ENCODE data around the gene STARD3. TPM values are rescaled to one million over a fixed set of nuclear protein-coding genes. Genes with fewer than 3 reads are reported as not detected.

Gene STARD3
- total and polyA plus RNA-seq, 4 donors: 27.4 to 79.7 (median 64.8) TPM

- Histone ChIP-seq H3K4me3 (no peak overlapping the region), H3K4me1 (ENCODE audit: control insufficient read depth in 5 of 5, insufficient read depth in 5 of 5, low read length in 5 of 5) (peaks cover 0 to 20% (median 4%) of the 10 kb centered on the region in 5 donors), H3K9ac (ENCODE audit: insufficient read depth in 1 of 2, low read length in 2 of 2) (no peak overlapping the region), H3K27me3 (ENCODE audit: control insufficient read depth in 3 of 3, insufficient read depth in 3 of 3, low read length in 2 of 3) (peaks cover 24 to 85% (median 78%) of the 10 kb centered on the region in 3 donors), H3K9me3 (ENCODE audit: control insufficient read depth in 4 of 4, insufficient read depth in 3 of 4, low read length in 3 of 4) (peaks cover 0 to 2% (median 0%) of the 10 kb centered on the region in 4 donors), H3K36me3 (ENCODE audit: control insufficient read depth in 4 of 4, insufficient read depth in 4 of 4, low read length in 4 of 4) (no peaks in the 10 kb centered on the region), H3K27ac (ENCODE audit: low read depth in 1 of 2, low read length in 1 of 2) (no peak overlapping the region)
- ATAC-seq (ENCODE audit: insufficient read depth, low FRiP score): no peak
- DNase-seq: peak in 1 of 3 donors; percentile 22
- no peak for TF ChIP-seq CTCF (IDR thresholded peaks at IDR 0.05; ENCODE audit: control extremely low read depth, extremely low read depth)
- WGBS, 2 donors: 1 to 2% methylated on average over 90 to 102 of the region's 102 CpGs
These were observed 31.2 kb upstream of the STARD3 start for GRCh38 chr17:39605492-39606433.

GRCh38 chr17:39606434-39607056, 30.4 kb upstream of the STARD3 start:
- Histone ChIP-seq H3K4me3 (no peak overlapping the region), H3K36me3 (ENCODE audit: control insufficient read depth in 4 of 4, insufficient read depth in 4 of 4, low read length in 4 of 4) (no peaks in the 10 kb centered on the region), H3K27me3 (ENCODE audit: control insufficient read depth in 3 of 3, insufficient read depth in 3 of 3, low read length in 2 of 3) (peaks cover 21 to 85% (median 70%) of the 10 kb centered on the region in 3 donors), H3K9me3 (ENCODE audit: control insufficient read depth in 4 of 4, insufficient read depth in 3 of 4, low read length in 3 of 4) (peaks cover 0 to 2% (median 0%) of the 10 kb centered on the region in 4 donors), H3K9ac (ENCODE audit: insufficient read depth in 1 of 2, low read length in 2 of 2) (no peak overlapping the region), H3K27ac (ENCODE audit: low read depth in 1 of 2, low read length in 1 of 2) (no peak overlapping the region), H3K4me1 (ENCODE audit: control insufficient read depth in 5 of 5, insufficient read depth in 5 of 5, low read length in 5 of 5) (peaks cover 0 to 20% (median 4%) of the 10 kb centered on the region in 5 donors)
- DNase-seq (no peak), ATAC-seq (ENCODE audit: insufficient read depth, low FRiP score) (no peak)
- 1 to 2% methylated on average over 47 to 66 of the region's 66 CpGs for WGBS, 2 donors
- TF ChIP-seq CTCF (IDR thresholded peaks at IDR 0.05; ENCODE audit: control extremely low read depth, extremely low read depth): no peak

- Histone ChIP-seq H3K4me1 (ENCODE audit: control insufficient read depth in 5 of 5, insufficient read depth in 5 of 5, low read length in 5 of 5) (peaks cover 0 to 20% (median 4%) of the 10 kb centered on the region in 5 donors), H3K9me3 (ENCODE audit: control insufficient read depth in 4 of 4, insufficient read depth in 3 of 4, low read length in 3 of 4) (peaks cover 0 to 2% (median 0%) of the 10 kb centered on the region in 4 donors), H3K36me3 (ENCODE audit: control insufficient read depth in 4 of 4, insufficient read depth in 4 of 4, low read length in 4 of 4) (no peaks in the 10 kb centered on the region), H3K4me3 (no peak overlapping the region), H3K9ac (ENCODE audit: insufficient read depth in 1 of 2, low read length in 2 of 2) (no peak overlapping the region), H3K27me3 (ENCODE audit: control insufficient read depth in 3 of 3, insufficient read depth in 3 of 3, low read length in 2 of 3) (peaks cover 18 to 82% (median 63%) of the 10 kb centered on the region in 3 donors), H3K27ac (ENCODE audit: low read depth in 1 of 2, low read length in 1 of 2) (no peak overlapping the region)
- DNase-seq (no peak), ATAC-seq (ENCODE audit: insufficient read depth, low FRiP score) (no peak)
- WGBS, 2 donors: 4 to 6% methylated on average over 38 to 40 of the region's 40 CpGs
- no peak for TF ChIP-seq CTCF (IDR thresholded peaks at IDR 0.05; ENCODE audit: control extremely low read depth, extremely low read depth)
These were observed 29.7 kb upstream of the STARD3 start for GRCh38 chr17:39607057-39607850.

Measured in lung (tissue), 12 donors.